ENCODE data around the gene CTDP1. TPM values are rescaled to one million over a fixed set of nuclear protein-coding genes. Genes with fewer than 3 reads are reported as not detected.

CTDP1 gene
- total RNA-seq, 2 experiments from 2014 or later, result 69.0 to 79.6 TPM

- Mint-ChIP-seq H3K36me3 (ENCODE audit: low read depth) (no peaks in the 10 kb centered on the region), H3K4me1 (ENCODE audit: low read depth) (no peaks in the 10 kb centered on the region), H3K27me3 (peaks cover 26% of the 10 kb centered on the region), H3K9me3 (no peaks in the 10 kb centered on the region), H3K4me3 (no peak overlapping the region), H3K27ac (no peak overlapping the region)
- ChIA-PET CTCF (no interaction called here), POLR2A (no interaction called here)
- Histone ChIP-seq H3K27me3 (ENCODE audit: control insufficient read depth in 1 of 2, insufficient read depth in 2 of 2, low read length in 2 of 2) (peaks cover 4 to 16% of the 10 kb centered on the region in 2 experiments), H3K36me3 (ENCODE audit: insufficient read depth, low read length) (no peaks in the 10 kb centered on the region), H3K27ac (ENCODE audit: low read depth in 1 of 2, low read length in 2 of 2) (no peak overlapping the region), H3K9me3 (ENCODE audit: control insufficient read depth in 1 of 2, insufficient read depth in 1 of 2, low read length in 2 of 2) (peaks cover 0 to 3% of the 10 kb centered on the region in 2 experiments), H3K4me3 (ENCODE audit: low read length) (no peak overlapping the region), H3K4me1 (ENCODE audit: insufficient read depth, low read length) (peaks cover 13% of the 10 kb centered on the region)
- intact Hi-C loops (cut with DNase I, micrococcal nuclease), result no loop called here
- ATAC-seq (ENCODE audit: poor library complexity) (no peak), DNase-seq (no peak)
- TF ChIP-seq CTCF (IDR thresholded peaks at IDR 0.05), result no peak
Observed at GRCh38 chr18:79640064-79640672, 39.4 kb upstream of the CTDP1 start.

GRCh38 chr18:79640875-79641274 is 38.7 kb upstream of the CTDP1 start:
- Histone ChIP-seq H3K27me3 (ENCODE audit: control insufficient read depth in 1 of 2, insufficient read depth in 2 of 2, low read length in 2 of 2) (peaks cover 4 to 16% of the 10 kb centered on the region in 2 experiments), H3K9me3 (ENCODE audit: control insufficient read depth in 1 of 2, insufficient read depth in 1 of 2, low read length in 2 of 2) (peaks cover 0 to 3% of the 10 kb centered on the region in 2 experiments), H3K4me3 (ENCODE audit: low read length) (no peak overlapping the region), H3K27ac (ENCODE audit: low read depth in 1 of 2, low read length in 2 of 2) (no peak overlapping the region), H3K36me3 (ENCODE audit: insufficient read depth, low read length) (no peaks in the 10 kb centered on the region), H3K4me1 (ENCODE audit: insufficient read depth, low read length) (peaks cover 18% of the 10 kb centered on the region)
- Mint-ChIP-seq H3K4me1 (ENCODE audit: low read depth) (peaks cover 4% of the 10 kb centered on the region), H3K4me3 (no peak overlapping the region), H3K27me3 (peaks cover 26% of the 10 kb centered on the region), H3K36me3 (ENCODE audit: low read depth) (no peaks in the 10 kb centered on the region), H3K27ac (no peak overlapping the region), H3K9me3 (no peaks in the 10 kb centered on the region)
- CTCF ChIA-PET, result no interaction called here
- DNase-seq, result no peak
- POLR2A ChIA-PET, result no interaction called here
- intact Hi-C loops (cut with DNase I, micrococcal nuclease), result no loop called here
- TF ChIP-seq CTCF (IDR thresholded peaks at IDR 0.05), result no peak
- no peak for ATAC-seq (ENCODE audit: poor library complexity)

- intact Hi-C loops (cut with DNase I, micrococcal nuclease), result no loop called here
- Histone ChIP-seq H3K9me3 (ENCODE audit: control insufficient read depth in 1 of 2, insufficient read depth in 1 of 2, low read length in 2 of 2) (peaks cover 0 to 3% of the 10 kb centered on the region in 2 experiments), H3K4me1 (ENCODE audit: insufficient read depth, low read length) (peaks cover 18% of the 10 kb centered on the region), H3K27ac (ENCODE audit: low read depth in 1 of 2, low read length in 2 of 2) (no peak overlapping the region), H3K36me3 (ENCODE audit: insufficient read depth, low read length) (no peaks in the 10 kb centered on the region), H3K4me3 (ENCODE audit: low read length) (no peak overlapping the region), H3K27me3 (ENCODE audit: control insufficient read depth in 1 of 2, insufficient read depth in 2 of 2, low read length in 2 of 2) (peaks cover 4 to 16% of the 10 kb centered on the region in 2 experiments)
- Mint-ChIP-seq H3K9me3 (no peaks in the 10 kb centered on the region), H3K27me3 (peaks cover 25% of the 10 kb centered on the region), H3K36me3 (ENCODE audit: low read depth) (no peaks in the 10 kb centered on the region), H3K27ac (no peak overlapping the region), H3K4me1 (ENCODE audit: low read depth) (peaks cover 8% of the 10 kb centered on the region), H3K4me3 (no peak overlapping the region)
- TF ChIP-seq CTCF (IDR thresholded peaks at IDR 0.05), result no peak
- ATAC-seq (ENCODE audit: poor library complexity), result no peak
- ChIA-PET CTCF (no interaction called here), POLR2A (no interaction called here)
- no peak for DNase-seq
Observed at GRCh38 chr18:79641722-79642497, 37.7 kb upstream of the CTDP1 start.
